OCI-LY1 (cell line): Measurements from ENCODE around the gene PAXIP1.

ENCODE experiments used
- EZH2 ChIP-seq: fragments of 200-600 bp; sonication (generic), shearing (Covaris generic); IDR thresholded peaks from 2 replicates; pipeline ENCODE4 v1.8.0; 2017; ENCODE audit warnings: borderline replicate concordance, mixed run types, mild to moderate bottlenecking, antibody characterized with exemption, low read length, moderate library complexity, mixed read lengths
- TF ChIP-seq, protein P1 (sequence below): fragments of 200-600 bp; sonication (generic), shearing (Covaris generic); IDR thresholded peaks from 2 replicates; pipeline ENCODE4 v1.5.1; 2017; ENCODE audit warnings: mild to moderate bottlenecking, antibody characterized with exemption, low read length, moderate library complexity, mixed read lengths

DNA sequence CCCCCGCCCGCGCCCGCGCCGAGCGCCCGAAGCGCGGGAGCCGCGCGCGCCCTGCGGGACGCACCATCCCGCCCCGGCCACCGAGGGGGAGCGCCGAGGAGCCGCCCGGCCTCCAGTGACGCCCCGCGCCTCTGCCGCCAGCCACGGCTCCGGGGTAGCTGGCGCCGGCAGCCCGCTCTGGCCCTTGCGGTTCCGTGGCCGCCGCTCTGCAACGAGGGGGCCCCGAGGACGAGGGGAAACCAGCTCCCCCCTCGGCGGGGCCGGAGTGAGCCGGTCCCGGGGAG lies at the start of gene PAXIP1:
- TF ChIP-seq, protein P1, sequence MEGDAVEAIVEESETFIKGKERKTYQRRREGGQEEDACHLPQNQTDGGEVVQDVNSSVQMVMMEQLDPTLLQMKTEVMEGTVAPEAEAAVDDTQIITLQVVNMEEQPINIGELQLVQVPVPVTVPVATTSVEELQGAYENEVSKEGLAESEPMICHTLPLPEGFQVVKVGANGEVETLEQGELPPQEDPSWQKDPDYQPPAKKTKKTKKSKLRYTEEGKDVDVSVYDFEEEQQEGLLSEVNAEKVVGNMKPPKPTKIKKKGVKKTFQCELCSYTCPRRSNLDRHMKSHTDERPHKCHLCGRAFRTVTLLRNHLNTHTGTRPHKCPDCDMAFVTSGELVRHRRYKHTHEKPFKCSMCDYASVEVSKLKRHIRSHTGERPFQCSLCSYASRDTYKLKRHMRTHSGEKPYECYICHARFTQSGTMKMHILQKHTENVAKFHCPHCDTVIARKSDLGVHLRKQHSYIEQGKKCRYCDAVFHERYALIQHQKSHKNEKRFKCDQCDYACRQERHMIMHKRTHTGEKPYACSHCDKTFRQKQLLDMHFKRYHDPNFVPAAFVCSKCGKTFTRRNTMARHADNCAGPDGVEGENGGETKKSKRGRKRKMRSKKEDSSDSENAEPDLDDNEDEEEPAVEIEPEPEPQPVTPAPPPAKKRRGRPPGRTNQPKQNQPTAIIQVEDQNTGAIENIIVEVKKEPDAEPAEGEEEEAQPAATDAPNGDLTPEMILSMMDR, result no peak
- TF ChIP-seq EZH2, result no peak
